B cell (primary cell): ENCODE results near the gene RNF215.

ENCODE experiments used
- CTCF ChIP-seq: fragments of 200-600 bp; IDR thresholded peaks from one replicate; pipeline ENCODE4 v1.8.0; 2022; ENCODE audit warnings: antibody characterized with exemption, mild to moderate bottlenecking
- EZH2 ChIP-seq: IDR thresholded peaks from 2 replicates; pipeline ENCODE4 v1.6.1; 2012; ENCODE audit warnings: borderline replicate concordance, low read depth, mild to moderate bottlenecking, moderate library complexity, low read length; ENCODE audit not compliant: insufficient read depth, poor library complexity, severe bottlenecking

GRCh38 chr22:30433227-30433626 lies 46.0 kb upstream of the RNF215 start:
- TF ChIP-seq CTCF (no peak), EZH2 (no peak)
